GM21576 (cell line): ENCODE data around the gene MYL4.
"Not testable (repeated sequence)": the region's sequence is repeated elsewhere in the genome, so short reads cannot be mapped to it uniquely, and the experiment has no call there.

Experiments used
- ATAC-seq: cut with Tn5 transposase; IDR thresholded peaks from one replicate; pipeline ENCODE4 v1.9.1; 2021; ENCODE audit warnings: mild to moderate bottlenecking, moderate library complexity; ENCODE audit not compliant: unreplicated experiment

Gene MYL4

GRCh38 chr17:47239967-47240651 lies 31.0 kb downstream of the MYL4 start:
- no peak for ATAC-seq

- ATAC-seq: no peak
Observed at GRCh38 chr17:47240806-47241205, 31.7 kb downstream of the MYL4 start.

GRCh38 chr17:47242648-47243047 lies 33.5 kb downstream of the MYL4 start:
- ATAC-seq: no peak

GRCh38 chr17:47243737-47244598 lies 34.8 kb downstream of the MYL4 start:
- no peak for ATAC-seq

GRCh38 chr17:47244697-47245096 lies 35.5 kb downstream of the MYL4 start:
- no peak for ATAC-seq

GRCh38 chr17:47246120-47246519 lies 37.0 kb downstream of the MYL4 start:
- ATAC-seq: no peak

GRCh38 chr17:47250855-47251254 lies 41.7 kb downstream of the MYL4 start:
- no peak for ATAC-seq

GRCh38 chr17:47251421-47251940 lies 42.3 kb downstream of the MYL4 start:
- ATAC-seq: no peak

- no peak for ATAC-seq
Observed at GRCh38 chr17:47252209-47252608, 43.1 kb downstream of the MYL4 start.

GRCh38 chr17:47252766-47253512 lies 43.8 kb downstream of the MYL4 start:
- ATAC-seq: no peak

- ATAC-seq: peak; percentile 80
Observed at GRCh38 chr17:47253541-47254402, 44.6 kb downstream of the MYL4 start, which contains the start of gene ITGB3. Gene ITGB3 (plus strand): TSS chr17:47253827. CDS start chr17:47253862, 35 bp downstream.

- ATAC-seq: no peak
Observed at GRCh38 chr17:47254403-47254943, 45.3 kb downstream of the MYL4 start.

GRCh38 chr17:47257651-47258339 lies 48.6 kb downstream of the MYL4 start:
- no peak for ATAC-seq

GRCh38 chr17:47262586-47262985 lies 53.4 kb downstream of the MYL4 start:
- ATAC-seq: no peak

- ATAC-seq: no peak
Observed at GRCh38 chr17:47264166-47264565, 55.0 kb downstream of the MYL4 start.

GRCh38 chr17:47265983-47266541 lies 56.9 kb downstream of the MYL4 start:
- no peak for ATAC-seq

GRCh38 chr17:47266782-47267181 lies 57.6 kb downstream of the MYL4 start:
- ATAC-seq: no peak

GRCh38 chr17:47267354-47267828 lies 58.2 kb downstream of the MYL4 start:
- no peak for ATAC-seq

GRCh38 chr17:47268964-47269363 lies 59.8 kb downstream of the MYL4 start:
- ATAC-seq: not testable (repeated sequence)
